NCI-H526 (cell line): ENCODE measurements around the gene GPX2.
A peak's percentile ranks its signal among the peaks of the same experiment; 100 is the strongest.

Experiments
- DNase-seq, 2 experiments: peaks; one replicate each; lab custom pipeline; 2025; lab: John Stamatoyannopoulos, UW

Gene GPX2

GRCh38 chr14:64942531-64943111, at the start of gene GPX2:
GPX2 (minus strand) TSS chr14:64942745; CDS start chr14:64942726, 19 bp downstream.
- DNase-seq = peak; percentile 80 to 81

- DNase-seq = no peak
These were observed 48.4 kb upstream of the GPX2 start for GRCh38 chr14:64990939-64991338.

- no peak for DNase-seq
These were observed 47.8 kb upstream of the GPX2 start for GRCh38 chr14:64990296-64990695.

- DNase-seq = no peak
These were observed 44.9 kb upstream of the GPX2 start for GRCh38 chr14:64987438-64987767.

- DNase-seq = peak; percentile 95 to 97
These were observed 44.3 kb upstream of the GPX2 start, which contains the start of gene FNTB for GRCh38 chr14:64986648-64987437. FNTB (plus strand) TSS chr14:64986895; CDS start chr14:64986954, 59 bp downstream.

GRCh38 chr14:64983439-64984310, 41.1 kb upstream of the GPX2 start:
- DNase-seq = peak; percentile 63 to 79

GRCh38 chr14:64979336-64980074, 37.0 kb upstream of the GPX2 start:
- no peak for DNase-seq

- DNase-seq = no peak
These were observed 32.0 kb upstream of the GPX2 start for GRCh38 chr14:64974563-64974962.

- DNase-seq = no peak
These were observed 31.3 kb upstream of the GPX2 start for GRCh38 chr14:64973826-64974225.

GRCh38 chr14:64973026-64973442, 30.5 kb upstream of the GPX2 start:
- DNase-seq = peak in 1 of 2 experiments; percentile 7

GRCh38 chr14:64971943-64972791, 29.6 kb upstream of the GPX2 start, which contains the start of gene RAB15:
RAB15 (minus strand) TSS chr14:64972336; CDS start chr14:64972076, 260 bp downstream.
- peak in 1 of 2 experiments; percentile 53 for DNase-seq

- no peak for DNase-seq
These were observed 29.0 kb upstream of the GPX2 start for GRCh38 chr14:64971491-64971942.

- DNase-seq = no peak
These were observed 28.4 kb upstream of the GPX2 start for GRCh38 chr14:64970776-64971477.

- DNase-seq = peak in 1 of 2 experiments; percentile 8
These were observed 27.5 kb upstream of the GPX2 start for GRCh38 chr14:64970041-64970440.

- no peak for DNase-seq
These were observed 26.1 kb upstream of the GPX2 start for GRCh38 chr14:64968651-64969050.

- no peak for DNase-seq
These were observed 25.6 kb upstream of the GPX2 start for GRCh38 chr14:64968167-64968566.

GRCh38 chr14:64966976-64967375, 24.4 kb upstream of the GPX2 start:
- DNase-seq = no peak

- DNase-seq = no peak
These were observed 22.9 kb upstream of the GPX2 start for GRCh38 chr14:64965356-64966000.

- DNase-seq = no peak
These were observed 21.1 kb upstream of the GPX2 start for GRCh38 chr14:64963611-64964010.
